SK-N-MC (cell line): Measurements from ENCODE around the gene TRIP12.
"Not testable (repeated sequence)": the region's sequence is repeated elsewhere in the genome, so short reads cannot be mapped to it uniquely, and the experiment has no call there.

Experiments used
- EZH2 ChIP-seq: fragments of 200-600 bp; sonication (generic); IDR thresholded peaks from one replicate; pipeline ENCODE4 v1.6.1; 2017; ENCODE audit warnings: antibody characterized with exemption
- FOXP2 ChIP-seq: optimal IDR thresholded peaks from 2 replicates; pipeline ENCODE3; 2011; ENCODE audit warnings: mild to moderate bottlenecking, moderate library complexity; ENCODE audit not compliant: insufficient read depth; ENCODE audit errors: extremely low read length, control extremely low read depth
- POLR2AphosphoS5 ChIP-seq: IDR thresholded peaks from 2 replicates; pipeline ENCODE4 v1.6.1; 2012; ENCODE audit warnings: mild to moderate bottlenecking, low read depth, low read length, borderline replicate concordance

DNA sequence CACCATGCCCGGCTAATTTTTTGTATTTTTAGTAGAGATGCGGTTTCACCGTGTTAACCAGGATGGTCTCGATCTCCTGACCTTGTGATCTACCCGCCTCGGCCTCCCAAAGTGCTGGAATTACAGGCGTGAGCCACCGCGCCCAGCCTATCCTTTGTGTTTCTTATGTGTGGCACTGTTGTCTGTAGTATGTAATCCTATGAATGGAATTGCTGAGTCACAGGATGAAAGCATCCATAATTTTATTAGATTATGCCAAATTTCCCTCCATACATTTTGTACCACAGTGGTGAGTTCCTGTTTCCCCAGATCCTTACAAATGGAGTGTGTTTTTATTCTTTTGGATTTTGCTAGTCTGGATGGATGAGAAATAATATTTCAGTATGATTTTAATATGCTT is 41.8 kb upstream of the TRIP12 start:
- not testable (repeated sequence) for TF ChIP-seq POLR2AphosphoS5, EZH2, FOXP2
